Tibial nerve (tissue), 4 donors: ENCODE measurements around the gene DHTKD1. TPM values are rescaled to one million over a fixed set of nuclear protein-coding genes. Genes with fewer than 3 reads are reported as not detected.

ENCODE experiments used
- DNase-seq, 2 donors: peaks; one replicate each; pipeline ENCODE4 v3.0.0-alpha.2; 2019; ENCODE audit warnings: low spot score in 2 of 2
- H3K27ac ChIP-seq, 4 donors: fragments of 200-600 bp; sonication (generic) in 3 of 4; one replicate each; pipeline ENCODE4 v1.5.1; 2017 to 2019; ENCODE audit warnings: mild to moderate bottlenecking in 1 of 4
- H3K27me3 ChIP-seq, 2 donors: fragments of 200-600 bp; sonication (generic) in 1 of 2; one replicate each; pipeline versions ENCODE4 v1.5.1 to v1.6.0; 2017 to 2019
- H3K36me3 ChIP-seq, 3 donors: fragments of 200-600 bp; sonication (generic); one replicate each; pipeline ENCODE4 v1.5.1; 2018 to 2019
- H3K4me1 ChIP-seq, 4 donors: fragments of 200-600 bp; sonication (generic) in 3 of 4; one replicate each; pipeline ENCODE4 v1.5.1; 2017 to 2019
- H3K4me3 ChIP-seq, 4 donors: fragments of 200-600 bp; sonication (generic) in 3 of 4; one replicate each; pipeline ENCODE4 v1.5.1; 2017 to 2019; ENCODE audit warnings: mild to moderate bottlenecking in 1 of 4, moderate library complexity in 1 of 4
- H3K9me3 ChIP-seq, 4 donors: fragments of 200-600 bp; sonication (generic) in 3 of 4; one replicate each; pipeline ENCODE4 v1.5.1; 2017 to 2019
- CTCF ChIP-seq, 5 experiments: fragments of 200-600 bp in 3 of 5; fragments of 450-650 bp in 2 of 5; sonication (generic) in 3 of 5; IDR thresholded peaks; one replicate each; pipeline ENCODE4 v1.5.1; 2016 to 2019; ENCODE audit warnings: antibody characterized with exemption in 5 of 5, mild to moderate bottlenecking in 3 of 5, moderate library complexity in 2 of 5
- EP300 ChIP-seq, 2 donors: sonication (generic); formaldehyde crosslinking; IDR thresholded peaks; one replicate each; pipeline ENCODE4 v1.6.1; 2017; ENCODE audit warnings: antibody characterized with exemption in 2 of 2, mild to moderate bottlenecking in 1 of 2
- POLR2A ChIP-seq, 2 donors: fragments of 450-650 bp; IDR thresholded peaks; one replicate each; pipeline ENCODE4 v1.6.1; 2017; ENCODE audit warnings: antibody characterized with exemption in 2 of 2, mild to moderate bottlenecking in 2 of 2, moderate library complexity in 2 of 2
- WGBS, 2 donors: methylation state at CpG; one replicate each; pipeline ENCODE4 v1.1.5; 2018; 5-methylcytosine and 5-hydroxymethylcytosine counted together
- total RNA-seq, 4 donors: library from RNA; depleted of rRNA; stranded (reverse); fragments of >200 nt; gene quantifications; one replicate each; pipeline ENCODE4 v1.1.0, GENCODE V29; 2016

DHTKD1 gene
- total RNA-seq, 4 donors from 2014 or later: 20.1 to 42.8 (median 29.1) TPM

GRCh38 chr10:12051241-12051640 lies 17.5 kb upstream of the DHTKD1 start:
- H3K27ac ChIP-seq: no peak overlapping the region
- no peaks in the 10 kb centered on the region for H3K36me3 ChIP-seq
- H3K9me3 ChIP-seq: no peaks in the 10 kb centered on the region
- TF ChIP-seq EP300 (IDR thresholded peaks at IDR 0.05) (no peak), CTCF (IDR thresholded peaks at IDR 0.05) (no peak), POLR2A (IDR thresholded peaks at IDR 0.05) (no peak)
- no peaks in the 10 kb centered on the region for H3K27me3 ChIP-seq
- DNase-seq: no peak
- H3K4me3 ChIP-seq: no peak overlapping the region
- H3K4me1 ChIP-seq: no peaks in the 10 kb centered on the region
- 67 to 68% methylated on average over 4 of the region's 4 CpGs for WGBS, 2 donors

- H3K4me1 ChIP-seq: no peaks in the 10 kb centered on the region
- H3K27ac ChIP-seq: no peak overlapping the region
- no peak for TF ChIP-seq EP300 (IDR thresholded peaks at IDR 0.05)
- TF ChIP-seq POLR2A (IDR thresholded peaks at IDR 0.05): no peak
- no peak for TF ChIP-seq CTCF (IDR thresholded peaks at IDR 0.05)
- H3K4me3 ChIP-seq: no peak overlapping the region
- no peaks in the 10 kb centered on the region for H3K9me3 ChIP-seq
- H3K27me3 ChIP-seq: no peaks in the 10 kb centered on the region
- DNase-seq: no peak
- WGBS, 2 donors: 91 to 92% methylated on average over 5 of the region's 5 CpGs
- no peaks in the 10 kb centered on the region for H3K36me3 ChIP-seq
Observed at GRCh38 chr10:12055732-12056131, 13.0 kb upstream of the DHTKD1 start.

- Histone ChIP-seq H3K9me3 (no peaks in the 10 kb centered on the region), H3K27ac (no peak overlapping the region), H3K4me3 (no peak overlapping the region), H3K27me3 (no peaks in the 10 kb centered on the region), H3K4me1 (no peaks in the 10 kb centered on the region), H3K36me3 (no peaks in the 10 kb centered on the region)
- no peak for DNase-seq
- TF ChIP-seq CTCF (IDR thresholded peaks at IDR 0.05) (no peak), POLR2A (IDR thresholded peaks at IDR 0.05) (no peak), EP300 (IDR thresholded peaks at IDR 0.05) (no peak)
- WGBS, 2 donors: 60 to 69% methylated on average over 4 of the region's 4 CpGs
Observed at GRCh38 chr10:12056748-12057147, 12.0 kb upstream of the DHTKD1 start.

GRCh38 chr10:12061124-12061523 lies 7.6 kb upstream of the DHTKD1 start:
- 82 to 87% methylated on average over 4 of the region's 4 CpGs for WGBS, 2 donors
- no peak overlapping the region for H3K4me3 ChIP-seq

More at GRCh38 chr10:12061124-12061523, 7.6 kb upstream of the DHTKD1 start:
- Histone ChIP-seq H3K36me3 (no peaks in the 10 kb centered on the region), H3K27ac (no peak overlapping the region), H3K9me3 (no peaks in the 10 kb centered on the region), H3K27me3 (no peaks in the 10 kb centered on the region), H3K4me1 (no peaks in the 10 kb centered on the region)
- TF ChIP-seq EP300 (IDR thresholded peaks at IDR 0.05) (no peak), POLR2A (IDR thresholded peaks at IDR 0.05) (no peak), CTCF (IDR thresholded peaks at IDR 0.05) (no peak)
- no peak for DNase-seq
